GM12801 (cell line): ENCODE measurements around the gene HDLBP.

ENCODE experiments used
- CTCF ChIP-seq: IDR thresholded peaks from one replicate; pipeline ENCODE4 v1.5.1; 2011; ENCODE audit warnings: control low read depth; ENCODE audit not compliant: insufficient read length; ENCODE audit errors: extremely low read depth

Gene HDLBP

GRCh38 chr2:241189856-241190201, 125.6 kb downstream of the HDLBP start:
- TF ChIP-seq CTCF, result no peak

- TF ChIP-seq CTCF, result no peak
Measured at GRCh38 chr2:241189093-241189855, 126.2 kb downstream of the HDLBP start.

- no peak for TF ChIP-seq CTCF
Measured at GRCh38 chr2:241188361-241189092, 126.9 kb downstream of the HDLBP start, which contains the start of gene ANO7. ANO7 (plus strand) TSS chr2:241188677; CDS start chr2:241190064, 1,387 bp downstream.

GRCh38 chr2:241187918-241188234, 127.6 kb downstream of the HDLBP start:
- no peak for TF ChIP-seq CTCF

- no peak for TF ChIP-seq CTCF
Measured at GRCh38 chr2:241187101-241187917, 128.2 kb downstream of the HDLBP start.

GRCh38 chr2:241185961-241186360, 129.5 kb downstream of the HDLBP start:
- TF ChIP-seq CTCF, result no peak

GRCh38 chr2:241184901-241185300, 130.6 kb downstream of the HDLBP start:
- no peak for TF ChIP-seq CTCF
